Fibroblast of lung (primary cell): Measurements from ENCODE around the gene VWA2. TPM values are rescaled to one million over a fixed set of nuclear protein-coding genes. Genes with fewer than 3 reads are reported as not detected.

Experiments used
- DNase-seq, 2 donors: peaks; one replicate each; pipeline versions ENCODE4 v3.0.0 to v3.0.0-alpha.2; 2010; ENCODE audit warnings: low read depth in 2 of 2
- H2AFZ ChIP-seq: 2 replicates; pipeline ENCODE4 v1.5.1; 2012; ENCODE audit warnings: low read length, control low read depth, inconsistent platforms
- H3K27ac ChIP-seq: 2 replicates; pipeline ENCODE4 v1.5.1; 2011; ENCODE audit warnings: low read length, control low read depth; ENCODE audit not compliant: insufficient read depth
- H3K27me3 ChIP-seq: 2 replicates; pipeline ENCODE4 v1.5.1; 2011; ENCODE audit warnings: mild to moderate bottlenecking, low read length; ENCODE audit not compliant: control insufficient read depth, insufficient read depth
- H3K36me3 ChIP-seq: 2 replicates; pipeline ENCODE4 v1.5.1; 2011; ENCODE audit warnings: low read length; ENCODE audit not compliant: control insufficient read depth, insufficient read depth
- H3K4me1 ChIP-seq: 2 replicates; pipeline ENCODE4 v1.5.1; 2011; ENCODE audit warnings: low read length; ENCODE audit not compliant: control insufficient read depth, insufficient read depth; ENCODE audit errors: extremely low read depth
- H3K4me2 ChIP-seq: 2 replicates; pipeline ENCODE4 v1.5.1; 2011; ENCODE audit warnings: low read length, control low read depth; ENCODE audit not compliant: insufficient read depth; ENCODE audit errors: extremely low read depth
- H3K4me3 ChIP-seq, 4 experiments: fragments of 200-600 bp in 1 of 4; sonication (generic) in 1 of 4; replicated peaks in 1 of 4; 2 replicates each; pipeline ENCODE4 v1.5.1; 2011 to 2016; ENCODE audit warnings: low read length in 4 of 4, low read depth in 3 of 4, mild to moderate bottlenecking in 3 of 4, control low read depth in 2 of 4, inconsistent platforms in 1 of 4, mixed read lengths in 1 of 4; ENCODE audit not compliant: insufficient read depth in 1 of 4; ENCODE audit errors: control extremely low read depth in 1 of 4
- H3K79me2 ChIP-seq: 2 replicates; pipeline ENCODE4 v1.5.1; 2012; ENCODE audit warnings: mild to moderate bottlenecking, low read length, inconsistent platforms; ENCODE audit not compliant: control insufficient read depth, insufficient read depth
- H3K9ac ChIP-seq: 2 replicates; pipeline ENCODE4 v1.5.1; 2011; ENCODE audit warnings: mild to moderate bottlenecking, low read length, control low read depth; ENCODE audit not compliant: insufficient read depth
- H3K9me3 ChIP-seq: 2 replicates; pipeline ENCODE4 v1.5.1; 2012; ENCODE audit warnings: low read depth, low read length; ENCODE audit not compliant: control insufficient read depth, insufficient read depth
- H4K20me1 ChIP-seq: 2 replicates; pipeline ENCODE4 v1.5.1; 2011; ENCODE audit warnings: low read length; ENCODE audit not compliant: control insufficient read depth, insufficient read depth; ENCODE audit errors: extremely low read depth
- CTCF ChIP-seq, 2 donors: IDR thresholded peaks in 1 of 2; conservative IDR thresholded peaks in 1 of 2; 1 replicate in 1 of 2; 2 replicates in 1 of 2; pipeline ENCODE4 v1.5.1; 2011 to 2012; ENCODE audit warnings: low read length in 2 of 2, control low read depth in 1 of 2, inconsistent platforms in 1 of 2, low read depth in 1 of 2, mild to moderate bottlenecking in 1 of 2
- EZH2 ChIP-seq: IDR thresholded peaks from 2 replicates; pipeline ENCODE4 v1.5.1; 2012; ENCODE audit warnings: low read length, control low read depth, mild to moderate bottlenecking; ENCODE audit errors: missing control alignments
- polyA plus RNA-seq, 2 donors: library from polyadenylated mRNA; depleted of rRNA in 1 of 2; stranded (reverse) in 1 of 2; unstranded in 1 of 2; fragments of >200 nt; gene quantifications; 2 replicates each; pipeline ENCODE4 v1.2.1, GENCODE V29; 2011 to 2012; ENCODE audit warnings: missing spikeins in 1 of 2
- total RNA-seq: library from RNA; depleted of rRNA; stranded (reverse); fragments of >200 nt; gene quantifications from 2 replicates; pipeline ENCODE4 v1.2.1, GENCODE V29; 2014

Gene VWA2
- total and polyA plus RNA-seq, 2 donors (not counting 1 experiment from before 2014, with no cell fraction given), result 0.11 to 0.17 TPM

- Histone ChIP-seq H3K27me3 (peaks cover 2% of the 10 kb centered on the region), H3K4me3 (no peak overlapping the region), H3K4me2 (no peak overlapping the region), H3K79me2 (no peaks in the 10 kb centered on the region), H3K9ac (no peak overlapping the region), H3K27ac (no peak overlapping the region), H4K20me1 (no peaks in the 10 kb centered on the region), H3K4me1 (peaks cover 13% of the 10 kb centered on the region), H3K9me3 (no peaks in the 10 kb centered on the region), H3K36me3 (no peaks in the 10 kb centered on the region), H2AFZ (no peak overlapping the region)
- TF ChIP-seq EZH2 (no peak), CTCF (conservative IDR thresholded peaks at IDR 0.05 in 1 of 2, IDR thresholded peaks at IDR 0.05 in 1 of 2; ENCODE audit: low read depth in 1 of 2, low read length in 2 of 2) (no peak)
- DNase-seq, result no peak
Measured at GRCh38 chr10:114311023-114311422, 72.0 kb downstream of the VWA2 start.

GRCh38 chr10:114311496-114312209 is 72.6 kb downstream of the VWA2 start:
- peaks cover 10% of the 10 kb centered on the region for H3K4me1 ChIP-seq
- no peaks in the 10 kb centered on the region for H3K79me2 ChIP-seq
- no peak overlapping the region for H3K9ac ChIP-seq
- H3K9me3 ChIP-seq, result no peaks in the 10 kb centered on the region
- peaks cover 2% of the 10 kb centered on the region for H3K27me3 ChIP-seq
- no peak overlapping the region for H2AFZ ChIP-seq
- no peak for DNase-seq
- no peak for TF ChIP-seq EZH2
- H4K20me1 ChIP-seq, result no peaks in the 10 kb centered on the region
- H3K27ac ChIP-seq, result no peak overlapping the region
- H3K36me3 ChIP-seq, result no peaks in the 10 kb centered on the region
- no peak overlapping the region for H3K4me3 ChIP-seq
- no peak overlapping the region for H3K4me2 ChIP-seq

- H3K27ac ChIP-seq, result no peak overlapping the region
- no peak overlapping the region for H3K4me3 ChIP-seq
- no peak overlapping the region for H3K4me2 ChIP-seq
- no peaks in the 10 kb centered on the region for H3K9me3 ChIP-seq
- H2AFZ ChIP-seq, result no peak overlapping the region
- H4K20me1 ChIP-seq, result no peaks in the 10 kb centered on the region
- TF ChIP-seq EZH2, result no peak
- no peak for TF ChIP-seq CTCF (conservative IDR thresholded peaks at IDR 0.05 in 1 of 2, IDR thresholded peaks at IDR 0.05 in 1 of 2; ENCODE audit: low read depth in 1 of 2, low read length in 2 of 2)
- peaks cover 2% of the 10 kb centered on the region for H3K27me3 ChIP-seq
- H3K4me1 ChIP-seq, result peaks cover 7% of the 10 kb centered on the region
- no peaks in the 10 kb centered on the region for H3K79me2 ChIP-seq
- no peak for DNase-seq
- H3K9ac ChIP-seq, result no peak overlapping the region
- no peaks in the 10 kb centered on the region for H3K36me3 ChIP-seq
Measured at GRCh38 chr10:114313139-114313538, 74.1 kb downstream of the VWA2 start.
